Fibroblast of pulmonary artery (primary cell): Measurements from ENCODE around the gene FREY1.

Source experiments
- DNase-seq: peaks from one replicate; pipeline ENCODE4 v3.0.0-alpha.2; 2010; ENCODE audit warnings: low read depth
- H3K4me3 ChIP-seq: replicated peaks from 2 replicates; pipeline ENCODE4 v1.5.1; 2011; ENCODE audit warnings: low read depth, mild to moderate bottlenecking, control low read depth, low read length, moderate library complexity
- CTCF ChIP-seq: IDR thresholded peaks from 2 replicates; pipeline ENCODE4 v1.5.1; 2011; ENCODE audit warnings: mild to moderate bottlenecking, control low read depth, low read length, inconsistent platforms; ENCODE audit errors: missing control alignments

The FREY1 gene, protein sequence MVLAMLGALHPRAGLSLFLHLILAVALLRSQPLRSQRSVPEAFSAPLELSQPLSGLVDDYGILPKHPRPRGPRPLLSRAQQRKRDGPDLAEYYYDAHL

GRCh38 chr11:45906965-45907611 is at the start of gene FREY1:
TSS of gene FREY1 (minus strand) at chr11:45907271. CDS start at chr11:45907245, 26 bp downstream.
- no peak within 1 kb of the TSS for H3K4me3 ChIP-seq
- DNase-seq: no peak
- TF ChIP-seq CTCF: no peak

GRCh38 chr11:45949992-45950407 is 42.9 kb upstream of the FREY1 start:
- no peak for TF ChIP-seq CTCF
- H3K4me3 ChIP-seq: no peak overlapping the region
- no peak for DNase-seq

- no peak overlapping the region for H3K4me3 ChIP-seq
- no peak for TF ChIP-seq CTCF
- DNase-seq: no peak
Measured at GRCh38 chr11:45948356-45948755, 41.3 kb upstream of the FREY1 start.

GRCh38 chr11:45947885-45948284 is 40.8 kb upstream of the FREY1 start:
- no peak overlapping the region for H3K4me3 ChIP-seq
- no peak for TF ChIP-seq CTCF
- DNase-seq: no peak

GRCh38 chr11:45945397-45945999 is 38.4 kb upstream of the FREY1 start:
- no peak overlapping the region for H3K4me3 ChIP-seq
- DNase-seq: no peak
- no peak for TF ChIP-seq CTCF

DNA sequence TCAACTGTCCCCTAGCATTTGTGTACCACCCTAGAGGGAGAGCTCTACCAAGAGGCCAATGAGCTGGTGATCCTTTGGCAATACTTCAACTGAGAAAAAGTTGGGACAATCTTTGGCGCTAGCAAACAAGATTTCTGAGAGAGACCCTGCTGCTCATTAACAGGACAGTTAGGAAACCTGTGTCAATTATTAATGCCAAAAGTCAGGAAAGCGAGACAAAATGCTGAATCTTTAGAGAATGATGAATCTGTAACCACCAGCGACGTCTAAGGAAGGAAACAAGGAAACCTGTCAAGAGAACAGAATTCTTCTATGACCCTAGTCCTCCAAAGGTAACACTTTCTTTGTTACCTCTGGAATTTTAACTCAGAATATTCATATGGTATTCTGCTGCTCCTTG is 35.3 kb upstream of the FREY1 start:
- no peak overlapping the region for H3K4me3 ChIP-seq
- TF ChIP-seq CTCF: no peak
- DNase-seq: no peak
